HG02870 (cell line): Measurements from ENCODE around the gene TERB1.

ENCODE experiments used
- ATAC-seq: cut with Tn5 transposase; IDR thresholded peaks from one replicate; pipeline ENCODE4 v1.9.1; 2021; ENCODE audit warnings: mild to moderate bottlenecking, moderate library complexity; ENCODE audit not compliant: unreplicated experiment

TERB1 gene

GRCh38 chr16:66751053-66751302 is 50.4 kb downstream of the TERB1 start:
- ATAC-seq, result peak; percentile 16

GRCh38 chr16:66750279-66751052 is 50.9 kb downstream of the TERB1 start:
- ATAC-seq, result no peak

- peak; percentile 56 for ATAC-seq
Observed at GRCh38 chr16:66746682-66747081, 54.7 kb downstream of the TERB1 start.

GRCh38 chr16:66746048-66746447 is 55.3 kb downstream of the TERB1 start:
- ATAC-seq, result no peak

GRCh38 chr16:66741950-66742808 is 59.2 kb downstream of the TERB1 start:
- no peak for ATAC-seq

GRCh38 chr16:66741169-66741900 is 60.0 kb downstream of the TERB1 start:
- no peak for ATAC-seq

GRCh38 chr16:66740533-66740932 is 60.9 kb downstream of the TERB1 start:
- no peak for ATAC-seq

- no peak for ATAC-seq
Observed at GRCh38 chr16:66740010-66740409, 61.4 kb downstream of the TERB1 start.

- ATAC-seq, result no peak
Observed at GRCh38 chr16:66735891-66736290, 65.5 kb downstream of the TERB1 start.

GRCh38 chr16:66731101-66731500 is 70.3 kb downstream of the TERB1 start:
- no peak for ATAC-seq

GRCh38 chr16:66728804-66729203 is 72.6 kb downstream of the TERB1 start:
- ATAC-seq, result no peak

GRCh38 chr16:66728117-66728787 is 73.1 kb downstream of the TERB1 start:
- no peak for ATAC-seq

- no peak for ATAC-seq
Observed at GRCh38 chr16:66720766-66721165, 80.6 kb downstream of the TERB1 start.

- no peak for ATAC-seq
Observed at GRCh38 chr16:66719246-66719645, 82.1 kb downstream of the TERB1 start.

GRCh38 chr16:66717776-66718175 is 83.6 kb downstream of the TERB1 start:
- ATAC-seq, result no peak

GRCh38 chr16:66717112-66717675 is 84.2 kb downstream of the TERB1 start:
- no peak for ATAC-seq

- no peak for ATAC-seq
Observed at GRCh38 chr16:66714654-66715307, 86.6 kb downstream of the TERB1 start.

- no peak for ATAC-seq
Observed at GRCh38 chr16:66714062-66714461, 87.3 kb downstream of the TERB1 start.

GRCh38 chr16:66713076-66713475 is 88.3 kb downstream of the TERB1 start:
- no peak for ATAC-seq

- no peak for ATAC-seq
Observed at GRCh38 chr16:66712512-66712911, 88.9 kb downstream of the TERB1 start.
